Activated CD4-positive, alpha-beta memory T cell treated with anti-CD3 and anti-CD28 coated beads, Interleukin-2, amount 10 ng/mL, durations not matched to agents 7 days and 5 days (primary cell): ENCODE results near the gene SLC35F2. TPM values are rescaled to one million over a fixed set of nuclear protein-coding genes. Genes with fewer than 3 reads are reported as not detected.
"Not testable (repeated sequence)": the region's sequence is repeated elsewhere in the genome, so short reads cannot be mapped to it uniquely, and the experiment has no call there.

Source experiments
- CTCF ChIA-PET: fragments of 350-600 bp; sonication (Branson Sonifier 250); formaldehyde crosslinking; loops from one replicate; lab custom pipeline; 2021; ENCODE audit warnings: antibody characterized with exemption, inconsistent platforms; lab: Charles Lee
- POLR2A ChIA-PET: fragments of 350-600 bp; sonication (Branson Sonifier 250); formaldehyde crosslinking; loops from one replicate; lab custom pipeline; 2021; ENCODE audit warnings: antibody characterized with exemption; lab: Charles Lee
- DNase-seq: peaks from one replicate; pipeline ENCODE4 v3.0.0-alpha.2; 2020
- H3K27ac Mint-ChIP-seq: one replicate; pipeline ENCODE4 v1.8.0; 2021; ENCODE audit warnings: mild to moderate bottlenecking, mixed read lengths
- H3K27me3 Mint-ChIP-seq: one replicate; pipeline ENCODE4 v1.8.0; 2021; ENCODE audit warnings: mixed read lengths
- H3K36me3 Mint-ChIP-seq: one replicate; pipeline ENCODE4 v1.8.0; 2021; ENCODE audit warnings: low read depth, mixed read lengths
- H3K4me1 Mint-ChIP-seq: one replicate; pipeline ENCODE4 v1.8.0; 2021; ENCODE audit warnings: mixed read lengths
- H3K4me3 Mint-ChIP-seq: one replicate; pipeline ENCODE4 v1.8.0; 2021; ENCODE audit warnings: mild to moderate bottlenecking, mixed read lengths
- H3K9me3 Mint-ChIP-seq: one replicate; pipeline ENCODE4 v1.8.0; 2021; ENCODE audit warnings: mixed read lengths
- total RNA-seq, 2 experiments: library from RNA; stranded (reverse); gene quantifications; one replicate each; pipeline ENCODE4 v1.2.3, GENCODE V29; 2021

The SLC35F2 gene
- total RNA-seq, 2 experiments from 2014 or later: 10.3 to 13.3 TPM

- H3K4me3 Mint-ChIP-seq, H3K4me1 Mint-ChIP-seq, H3K27ac Mint-ChIP-seq, POLR2A ChIA-PET, H3K9me3 Mint-ChIP-seq, DNase-seq, H3K27me3 Mint-ChIP-seq, H3K36me3 Mint-ChIP-seq, CTCF ChIA-PET: not testable (repeated sequence)
Observed at GRCh38 chr11:107833926-107834325, 24.7 kb downstream of the SLC35F2 start.

GRCh38 chr11:107830915-107831540 is 27.6 kb downstream of the SLC35F2 start:
- Mint-ChIP-seq H3K36me3 (no peaks in the 10 kb centered on the region), H3K4me1 (no peaks in the 10 kb centered on the region), H3K27me3 (no peaks in the 10 kb centered on the region), H3K9me3 (no peaks in the 10 kb centered on the region), H3K27ac (no peak overlapping the region), H3K4me3 (no peak overlapping the region)
- DNase-seq: no peak
- ChIA-PET POLR2A (no interaction called here), CTCF (no interaction called here)

- H3K4me1 Mint-ChIP-seq: no peaks in the 10 kb centered on the region
- H3K27ac Mint-ChIP-seq: no peak overlapping the region
- CTCF ChIA-PET: no interaction called here
- no peak for DNase-seq
- POLR2A ChIA-PET: no interaction called here
- H3K4me3 Mint-ChIP-seq: no peak overlapping the region
- no peaks in the 10 kb centered on the region for H3K27me3 Mint-ChIP-seq
- no peaks in the 10 kb centered on the region for H3K9me3 Mint-ChIP-seq
- no peaks in the 10 kb centered on the region for H3K36me3 Mint-ChIP-seq
Observed at GRCh38 chr11:107827041-107827440, 31.5 kb downstream of the SLC35F2 start.

- ChIA-PET POLR2A (interaction anchor here (0.7 kb wide), 1 partner anchor 59 kb away, joined by 3 read pairs; no protein-coding TSS in a partner anchor), CTCF (interaction anchor here (0.8 to 0.9 kb wide), 2 partner anchors 26 to 28 kb away, joined by 3 to 4 read pairs; no protein-coding TSS in a partner anchor)
- DNase-seq: no peak
- no peaks in the 10 kb centered on the region for H3K27me3 Mint-ChIP-seq
- no peaks in the 10 kb centered on the region for H3K4me1 Mint-ChIP-seq
- H3K4me3 Mint-ChIP-seq: no peak overlapping the region
- H3K9me3 Mint-ChIP-seq: no peaks in the 10 kb centered on the region
- no peak overlapping the region for H3K27ac Mint-ChIP-seq
- H3K36me3 Mint-ChIP-seq: no peaks in the 10 kb centered on the region
Observed at GRCh38 chr11:107825875-107826274, 32.7 kb downstream of the SLC35F2 start.

GRCh38 chr11:107824668-107825369 is 33.8 kb downstream of the SLC35F2 start:
- POLR2A ChIA-PET: no interaction called here
- no peak overlapping the region for H3K4me3 Mint-ChIP-seq
- CTCF ChIA-PET: interaction anchor here (0.8 kb wide), 1 partner anchor 27 kb away, joined by 4 read pairs; no protein-coding TSS in a partner anchor
- no peaks in the 10 kb centered on the region for H3K9me3 Mint-ChIP-seq
- no peak for DNase-seq
- no peaks in the 10 kb centered on the region for H3K27me3 Mint-ChIP-seq
- H3K4me1 Mint-ChIP-seq: no peaks in the 10 kb centered on the region
- H3K36me3 Mint-ChIP-seq: no peaks in the 10 kb centered on the region
- H3K27ac Mint-ChIP-seq: no peak overlapping the region

GRCh38 chr11:107821199-107821927 is 37.2 kb downstream of the SLC35F2 start:
- Mint-ChIP-seq H3K27me3 (no peaks in the 10 kb centered on the region), H3K27ac (no peak overlapping the region), H3K4me3 (no peak overlapping the region), H3K4me1 (peaks cover 2% of the 10 kb centered on the region), H3K9me3 (no peaks in the 10 kb centered on the region), H3K36me3 (no peaks in the 10 kb centered on the region)
- DNase-seq: no peak
- ChIA-PET CTCF (interaction anchor here (0.9 kb wide), 1 partner anchor 22 kb away, joined by 3 read pairs; no protein-coding TSS in a partner anchor), POLR2A (no interaction called here)

- no peaks in the 10 kb centered on the region for H3K9me3 Mint-ChIP-seq
- no peak overlapping the region for H3K4me3 Mint-ChIP-seq
- H3K27ac Mint-ChIP-seq: no peak overlapping the region
- ChIA-PET CTCF (no interaction called here), POLR2A (no interaction called here)
- H3K4me1 Mint-ChIP-seq: peaks cover 2% of the 10 kb centered on the region
- no peak for DNase-seq
- no peaks in the 10 kb centered on the region for H3K36me3 Mint-ChIP-seq
- H3K27me3 Mint-ChIP-seq: no peaks in the 10 kb centered on the region
Observed at GRCh38 chr11:107819361-107820014, 39.1 kb downstream of the SLC35F2 start.

- Mint-ChIP-seq H3K27ac (no peak overlapping the region), H3K9me3 (no peaks in the 10 kb centered on the region), H3K27me3 (no peaks in the 10 kb centered on the region), H3K4me1 (peaks cover 2% of the 10 kb centered on the region), H3K4me3 (no peak overlapping the region), H3K36me3 (no peaks in the 10 kb centered on the region)
- ChIA-PET POLR2A (no interaction called here), CTCF (no interaction called here)
- no peak for DNase-seq
Observed at GRCh38 chr11:107818491-107818890, 40.1 kb downstream of the SLC35F2 start.

- no peak overlapping the region for H3K4me3 Mint-ChIP-seq
- H3K27me3 Mint-ChIP-seq: no peaks in the 10 kb centered on the region
- ChIA-PET CTCF (interaction anchor here (0.7 to 1.4 kb wide), 3 partner anchors 15 to 1060 kb away, joined by 3 to 4 read pairs (median 4); no protein-coding TSS in a partner anchor), POLR2A (no interaction called here)
- DNase-seq: no peak
- peaks cover 2% of the 10 kb centered on the region for H3K4me1 Mint-ChIP-seq
- peaks cover 2% of the 10 kb centered on the region for H3K36me3 Mint-ChIP-seq
- no peaks in the 10 kb centered on the region for H3K9me3 Mint-ChIP-seq
- no peak overlapping the region for H3K27ac Mint-ChIP-seq
Observed at GRCh38 chr11:107816028-107816427, 42.6 kb downstream of the SLC35F2 start.

- no peaks in the 10 kb centered on the region for H3K9me3 Mint-ChIP-seq
- H3K4me1 Mint-ChIP-seq: no peaks in the 10 kb centered on the region
- H3K4me3 Mint-ChIP-seq: no peak overlapping the region
- no peak overlapping the region for H3K27ac Mint-ChIP-seq
- peaks cover 21% of the 10 kb centered on the region for H3K36me3 Mint-ChIP-seq
- DNase-seq: no peak
- CTCF ChIA-PET: no interaction called here
- no peaks in the 10 kb centered on the region for H3K27me3 Mint-ChIP-seq
- POLR2A ChIA-PET: no interaction called here
Observed at GRCh38 chr11:107810875-107811274, 47.7 kb downstream of the SLC35F2 start.

- Mint-ChIP-seq H3K4me3 (no peak overlapping the region), H3K27ac (no peak overlapping the region), H3K36me3 (peaks cover 27% of the 10 kb centered on the region), H3K27me3 (no peaks in the 10 kb centered on the region), H3K9me3 (no peaks in the 10 kb centered on the region), H3K4me1 (no peaks in the 10 kb centered on the region)
- CTCF ChIA-PET: no interaction called here
- POLR2A ChIA-PET: no interaction called here
- DNase-seq: no peak
Observed at GRCh38 chr11:107808521-107808920, 50.1 kb downstream of the SLC35F2 start.

GRCh38 chr11:107804971-107805370 is 53.6 kb downstream of the SLC35F2 start:
- DNase-seq: no peak
- Mint-ChIP-seq H3K27me3 (no peaks in the 10 kb centered on the region), H3K36me3 (peaks cover 35% of the 10 kb centered on the region), H3K4me1 (no peaks in the 10 kb centered on the region), H3K9me3 (no peaks in the 10 kb centered on the region), H3K4me3 (no peak overlapping the region), H3K27ac (no peak overlapping the region)
- ChIA-PET CTCF (no interaction called here), POLR2A (no interaction called here)

- no peak for DNase-seq
- ChIA-PET CTCF (no interaction called here), POLR2A (no interaction called here)
- Mint-ChIP-seq H3K27me3 (no peaks in the 10 kb centered on the region), H3K36me3 (peaks cover 30% of the 10 kb centered on the region), H3K9me3 (no peaks in the 10 kb centered on the region), H3K27ac (no peak overlapping the region), H3K4me1 (no peaks in the 10 kb centered on the region), H3K4me3 (no peak overlapping the region)
Observed at GRCh38 chr11:107804211-107804610, 54.4 kb downstream of the SLC35F2 start.
